Smooth muscle cell (in vitro differentiated cells): ENCODE data around the gene MRPS27. TPM values are rescaled to one million over a fixed set of nuclear protein-coding genes. Genes with fewer than 3 reads are reported as not detected.

Experiments
- DNase-seq: peaks from one replicate; lab custom pipeline; 2025; ENCODE audit not compliant: unreplicated experiment; lab: John Stamatoyannopoulos, UW
- H2AFZ ChIP-seq: fragments of 200-600 bp; sonication (generic); 2 replicates; pipeline ENCODE4 v1.6.0; 2016; ENCODE audit warnings: antibody characterized with exemption, low read depth, mild to moderate bottlenecking
- H3F3A ChIP-seq: fragments of 200-600 bp; sonication (generic); 2 replicates; pipeline ENCODE4 v1.6.0; 2017; ENCODE audit warnings: antibody characterized with exemption, low read depth
- H3K27ac ChIP-seq: fragments of 200-600 bp; sonication (generic); 2 replicates; pipeline ENCODE4 v1.5.1; 2016; ENCODE audit warnings: low read depth, mild to moderate bottlenecking
- H3K27me3 ChIP-seq: fragments of 200-600 bp; sonication (generic); 2 replicates; pipeline ENCODE4 v1.6.1; 2016; ENCODE audit warnings: low read depth, mild to moderate bottlenecking
- H3K36me3 ChIP-seq: fragments of 200-600 bp; sonication (generic); 2 replicates; pipeline ENCODE4 v1.5.1; 2016; ENCODE audit warnings: low read depth
- H3K4me1 ChIP-seq: fragments of 200-600 bp; sonication (generic); 2 replicates; pipeline ENCODE4 v1.5.1; 2016; ENCODE audit warnings: low read depth
- H3K4me2 ChIP-seq: fragments of 200-600 bp; sonication (generic); 2 replicates; pipeline ENCODE4 v1.6.0; 2016; ENCODE audit warnings: mild to moderate bottlenecking
- H3K4me3 ChIP-seq: fragments of 200-600 bp; sonication (generic); 2 replicates; pipeline ENCODE4 v1.5.1; 2016; ENCODE audit warnings: mild to moderate bottlenecking
- H3K79me2 ChIP-seq: fragments of 200-600 bp; sonication (generic); 2 replicates; pipeline ENCODE4 v1.6.0; 2016; ENCODE audit warnings: low read depth, mild to moderate bottlenecking
- H3K9ac ChIP-seq: fragments of 200-600 bp; sonication (generic); 2 replicates; pipeline ENCODE4 v1.6.0; 2016; ENCODE audit warnings: low read depth
- H3K9me3 ChIP-seq: fragments of 200-600 bp; sonication (generic); replicated peaks from 2 replicates; pipeline ENCODE4 v1.5.1; 2016; ENCODE audit warnings: low read depth
- H4K20me1 ChIP-seq: fragments of 200-600 bp; sonication (generic); 2 replicates; pipeline ENCODE4 v1.6.0; 2016; ENCODE audit warnings: low read depth
- CTCF ChIP-seq: fragments of 200-600 bp; sonication (generic); IDR thresholded peaks from 2 replicates; pipeline ENCODE4 v1.5.1; 2017; ENCODE audit warnings: borderline replicate concordance, mild to moderate bottlenecking, antibody characterized with exemption; ENCODE audit not compliant: insufficient read depth, poor library complexity, severe bottlenecking
- WGBS: methylation state at CpG from one replicate; pipeline ENCODE4 v1.1.7; 2016; ENCODE audit warnings: low lambda C conversion rate; 5-methylcytosine and 5-hydroxymethylcytosine counted together
- polyA plus RNA-seq: library from polyadenylated mRNA; unstranded; fragments of >200 nt; fragmentation: Nextera tagmentation; extraction: Ambion mirVana; gene quantifications from 2 replicates; pipeline ENCODE4 v1.2.1, GENCODE V29; 2016
- total RNA-seq: library from RNA; depleted of rRNA; stranded (reverse); fragments of >200 nt; gene quantifications from 2 replicates; pipeline ENCODE4 v1.2.3, GENCODE V29; 2014

The MRPS27 gene
- 38.3 and 47.8 TPM in 2 replicates for total RNA-seq
- polyA plus RNA-seq, result 36.7 and 41.0 TPM in 2 replicates

- Histone ChIP-seq H3K4me2 (peak within 1 kb of the TSS; percentile 89), H3K36me3 (no peaks in the 10 kb centered on the region), H3K4me1 (peaks cover 5% of the 10 kb centered on the region), H3K27ac (peak within 1 kb of the TSS; percentile 29), H3K9me3 (no peaks in the 10 kb centered on the region), H3K79me2 (peaks cover 38% of the 10 kb centered on the region), H3F3A (peaks cover 4% of the 10 kb centered on the region), H3K4me3 (peak within 1 kb of the TSS; percentile 71), H3K27me3 (no peaks in the 10 kb centered on the region), H2AFZ (peak within 1 kb of the TSS; percentile 97), H3K9ac (peak within 1 kb of the TSS; percentile 42), H4K20me1 (no peaks in the 10 kb centered on the region)
- WGBS, result under 1% methylated on average over 40 of the region's 40 CpGs
- DNase-seq, result peak; percentile 77
- TF ChIP-seq CTCF, result peak; percentile 18
These were observed at the start of gene MRPS27, which contains the start of gene PTCD2 for GRCh38 chr5:72319976-72320752. Gene MRPS27, minus strand, starts transcription at chr5:72320240. Its CDS starts 19 bp downstream, at chr5:72320221. Gene PTCD2, plus strand, starts transcription at chr5:72320373. Its CDS starts 10 bp downstream, at chr5:72320383.

DNA sequence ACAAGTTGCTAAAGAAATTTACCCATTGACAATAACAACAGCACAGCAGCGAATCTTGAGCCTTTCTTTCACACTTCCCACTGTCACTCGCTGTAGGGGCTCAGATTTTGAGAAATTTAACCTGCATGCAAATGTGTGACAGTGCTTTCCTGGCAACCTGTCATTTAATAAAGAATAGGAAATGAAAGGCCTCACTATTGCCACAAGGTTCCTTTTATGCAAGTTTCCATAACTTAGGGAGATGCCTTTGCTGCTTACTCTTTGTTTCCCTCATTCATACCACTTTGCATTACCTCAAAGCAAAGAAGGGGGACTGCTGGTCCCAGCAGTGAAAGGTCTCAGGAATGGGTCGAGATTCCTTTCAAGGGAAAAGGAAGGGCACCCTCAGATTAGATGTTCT is 49.7 kb upstream of the MRPS27 start:
- no peak for TF ChIP-seq CTCF
- no peak for DNase-seq
- Histone ChIP-seq H3K36me3 (no peaks in the 10 kb centered on the region), H3K9ac (no peak overlapping the region), H3K4me2 (no peak overlapping the region), H3K79me2 (no peaks in the 10 kb centered on the region), H3K4me3 (no peak overlapping the region), H3K9me3 (no peaks in the 10 kb centered on the region), H3K27ac (no peak overlapping the region), H3K4me1 (no peaks in the 10 kb centered on the region), H3K27me3 (no peaks in the 10 kb centered on the region), H2AFZ (no peak overlapping the region), H3F3A (no peaks in the 10 kb centered on the region), H4K20me1 (no peaks in the 10 kb centered on the region)
- WGBS, result 88% methylated on average over 3 of the region's 3 CpGs

DNA sequence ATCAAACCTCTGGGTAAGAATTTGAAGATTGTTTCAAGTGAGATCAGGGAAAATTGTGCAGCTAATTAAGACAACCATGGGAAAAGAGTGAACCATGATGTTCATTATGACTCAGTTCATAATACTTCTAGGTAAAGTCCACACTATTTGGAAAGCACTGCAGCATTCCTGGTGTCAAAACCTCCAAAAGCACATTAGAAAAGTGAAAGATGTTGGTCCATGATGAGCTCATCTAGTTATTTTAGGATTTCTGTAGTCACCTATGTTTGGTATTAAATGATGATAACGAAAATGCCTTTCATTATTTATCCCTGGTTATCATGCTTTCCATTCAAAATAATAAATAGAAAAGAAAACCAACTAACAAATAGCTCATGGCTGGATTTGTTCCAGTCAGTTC is 49.3 kb upstream of the MRPS27 start:
- peaks cover under 1% of the 10 kb centered on the region for H3K4me1 ChIP-seq
- H3K9ac ChIP-seq, result no peak overlapping the region
- H3K79me2 ChIP-seq, result no peaks in the 10 kb centered on the region
- no peaks in the 10 kb centered on the region for H3K9me3 ChIP-seq
- 91% methylated on average over 1 of the region's 1 CpG for WGBS
- H4K20me1 ChIP-seq, result no peaks in the 10 kb centered on the region
- H3K4me3 ChIP-seq, result no peak overlapping the region
- no peaks in the 10 kb centered on the region for H3K36me3 ChIP-seq
- no peak overlapping the region for H2AFZ ChIP-seq
- no peak for DNase-seq
- TF ChIP-seq CTCF, result no peak
- H3K27ac ChIP-seq, result no peak overlapping the region
- H3K27me3 ChIP-seq, result no peaks in the 10 kb centered on the region
- H3K4me2 ChIP-seq, result no peak overlapping the region
- peaks cover 4% of the 10 kb centered on the region for H3F3A ChIP-seq
